HEK293 (cell line): ENCODE results near the gene CTNNA2.

ENCODE experiments used
- CTCF ChIA-PET: fragments of 350-600 bp; formaldehyde crosslinking; extraction: SDS; loops from one replicate; lab custom pipeline; 2021; ENCODE audit warnings: antibody characterized with exemption; lab: Yijun Ruan, JAX
- POLR2A ChIA-PET: fragments of 300-600 bp; formaldehyde crosslinking; extraction: SDS; loops from one replicate; lab custom pipeline; 2020; ENCODE audit warnings: antibody characterized with exemption, inconsistent platforms; lab: Yijun Ruan, JAX
- H3K27ac ChIP-seq: fragments of 200-500 bp; sonication (Bioruptor generic); 2 replicates; pipeline ENCODE4 v1.5.1; 2014; ENCODE audit warnings: low read depth, low read length, control low read depth, inconsistent platforms; ENCODE audit errors: extremely low read depth
- H3K36me3 ChIP-seq, 2 experiments: fragments of 200-500 bp in 1 of 2; sonication (Bioruptor generic) in 1 of 2; 1 replicate in 1 of 2; 2 replicates in 1 of 2; pipeline ENCODE4 v1.5.1; 2014 to 2017; ENCODE audit warnings: inconsistent platforms in 2 of 2, low read length in 2 of 2; ENCODE audit not compliant: control insufficient read depth in 2 of 2, insufficient read depth in 1 of 2
- H3K4me1 ChIP-seq: fragments of 200-500 bp; sonication (Bioruptor generic); 2 replicates; pipeline ENCODE4 v1.5.1; 2014; ENCODE audit warnings: mild to moderate bottlenecking, low read length, inconsistent platforms; ENCODE audit not compliant: control insufficient read depth, insufficient read depth
- H3K4me3 ChIP-seq: 2 replicates; pipeline ENCODE4 v1.5.1; 2011; ENCODE audit warnings: low read depth, mild to moderate bottlenecking, control low read depth, low read length, moderate library complexity
- H3K9me3 ChIP-seq: fragments of 200-500 bp; sonication (Bioruptor generic); 2 replicates; pipeline ENCODE4 v1.5.1; 2014; ENCODE audit warnings: low read depth, low read length, inconsistent platforms; ENCODE audit not compliant: control insufficient read depth, insufficient read depth
- FEZF1 ChIP-seq: fragments of 450-650 bp; formaldehyde crosslinking; IDR thresholded peaks from 2 replicates; pipeline ENCODE4 v1.5.1; 2016; ENCODE audit warnings: missing biosample characterization, missing genetic modification characterization
- GLI4 ChIP-seq: fragments of 450-650 bp; formaldehyde crosslinking; IDR thresholded peaks from 2 replicates; pipeline ENCODE4 v1.5.1; 2016; ENCODE audit warnings: missing biosample characterization, missing genetic modification characterization
- GLIS1 ChIP-seq: fragments of 450-650 bp; formaldehyde crosslinking; IDR thresholded peaks from 2 replicates; pipeline ENCODE4 v1.5.1; 2016; ENCODE audit warnings: missing biosample characterization, missing genetic modification characterization
- ZBTB8A ChIP-seq: fragments of 450-650 bp; formaldehyde crosslinking; IDR thresholded peaks from 2 replicates; pipeline ENCODE4 v1.5.1; 2016; ENCODE audit warnings: missing biosample characterization, missing genetic modification characterization
- ZIC2 ChIP-seq: fragments of 450-650 bp; formaldehyde crosslinking; IDR thresholded peaks from 2 replicates; pipeline ENCODE4 v1.5.1; 2016; ENCODE audit warnings: missing biosample characterization, missing genetic modification characterization
- ZNF114 ChIP-seq: fragments of 450-650 bp; formaldehyde crosslinking; IDR thresholded peaks from 2 replicates; pipeline ENCODE4 v1.5.0; 2017; ENCODE audit warnings: missing biosample characterization, missing genetic modification characterization
- ZNF16 ChIP-seq: fragments of 450-650 bp; formaldehyde crosslinking; IDR thresholded peaks from 2 replicates; pipeline ENCODE4 v1.5.1; 2016; ENCODE audit warnings: low read depth, missing biosample characterization, missing genetic modification characterization
- ZNF2 ChIP-seq: fragments of 450-650 bp; formaldehyde crosslinking; IDR thresholded peaks from 2 replicates; pipeline ENCODE4 v1.5.1; 2016; ENCODE audit warnings: missing biosample characterization, missing genetic modification characterization
- ZNF248 ChIP-seq: fragments of 450-650 bp; formaldehyde crosslinking; IDR thresholded peaks from 2 replicates; pipeline ENCODE4 v1.5.1; 2017; ENCODE audit warnings: missing biosample characterization, missing genetic modification characterization
- ZNF274 ChIP-seq, 2 experiments: fragments of 200-500 bp in 1 of 2; fragments of 450-650 bp in 1 of 2; sonication (Bioruptor generic) in 1 of 2; formaldehyde crosslinking in 1 of 2; IDR thresholded peaks; 2 replicates each; pipeline versions ENCODE4 v1.5.1 to v1.6.1; 2014 to 2016; ENCODE audit warnings: borderline replicate concordance in 1 of 2, inconsistent platforms in 1 of 2, low read length in 1 of 2, missing biosample characterization in 1 of 2, missing genetic modification characterization in 1 of 2
- ZNF555 ChIP-seq: fragments of 450-650 bp; formaldehyde crosslinking; conservative IDR thresholded peaks from 2 replicates; pipeline ENCODE4 v1.5.1; 2017; ENCODE audit warnings: missing biosample characterization, mild to moderate bottlenecking, missing genetic modification characterization, inconsistent platforms
- ZNF677 ChIP-seq: fragments of 450-650 bp; IDR thresholded peaks from 2 replicates; pipeline ENCODE4 v1.5.0; 2018; ENCODE audit warnings: missing biosample characterization, mild to moderate bottlenecking, missing genetic modification characterization, moderate library complexity
- ZNF768 ChIP-seq: fragments of 450-650 bp; formaldehyde crosslinking; IDR thresholded peaks from 2 replicates; pipeline ENCODE4 v1.5.1; 2018; ENCODE audit warnings: missing biosample characterization, mild to moderate bottlenecking, missing genetic modification characterization
- TF ChIP-seq, protein P1 (sequence below): fragments of 450-650 bp; formaldehyde crosslinking; IDR thresholded peaks from 2 replicates; pipeline ENCODE4; 2016; ENCODE audit warnings: missing biosample characterization, missing genetic modification characterization
- TF ChIP-seq, protein P2 (sequence below): fragments of 450-650 bp; formaldehyde crosslinking; IDR thresholded peaks from 2 replicates; pipeline ENCODE4 v1.5.1; 2016; ENCODE audit warnings: missing biosample characterization, missing genetic modification characterization
- TF ChIP-seq, protein P3 (sequence below): fragments of 450-650 bp; formaldehyde crosslinking; IDR thresholded peaks from 2 replicates; pipeline ENCODE4 v1.5.1; 2016; ENCODE audit warnings: missing biosample characterization, missing genetic modification characterization, borderline replicate concordance
- TF ChIP-seq, protein P4 (sequence below): fragments of 450-650 bp; formaldehyde crosslinking; IDR thresholded peaks from 2 replicates; pipeline ENCODE4 v1.5.1; 2016; ENCODE audit warnings: missing biosample characterization, missing genetic modification characterization
- TF ChIP-seq, protein P5 (sequence below): fragments of 450-650 bp; formaldehyde crosslinking; IDR thresholded peaks from 2 replicates; pipeline ENCODE4 v1.5.1; 2016; ENCODE audit warnings: missing biosample characterization, missing genetic modification characterization
- TF ChIP-seq, protein P6 (sequence below): fragments of 450-650 bp; formaldehyde crosslinking; IDR thresholded peaks from 2 replicates; pipeline ENCODE4 v1.5.1; 2016; ENCODE audit warnings: missing biosample characterization, missing genetic modification characterization
- TF ChIP-seq, protein P7 (sequence below): fragments of 450-650 bp; formaldehyde crosslinking; IDR thresholded peaks from 2 replicates; pipeline ENCODE4 v1.5.1; 2016; ENCODE audit warnings: missing biosample characterization, missing genetic modification characterization
- TF ChIP-seq, protein P8 (sequence below): fragments of 450-650 bp; formaldehyde crosslinking; IDR thresholded peaks from 2 replicates; pipeline ENCODE4 v1.5.1; 2016; ENCODE audit warnings: missing biosample characterization, missing genetic modification characterization, borderline replicate concordance

The CTNNA2 gene

DNA sequence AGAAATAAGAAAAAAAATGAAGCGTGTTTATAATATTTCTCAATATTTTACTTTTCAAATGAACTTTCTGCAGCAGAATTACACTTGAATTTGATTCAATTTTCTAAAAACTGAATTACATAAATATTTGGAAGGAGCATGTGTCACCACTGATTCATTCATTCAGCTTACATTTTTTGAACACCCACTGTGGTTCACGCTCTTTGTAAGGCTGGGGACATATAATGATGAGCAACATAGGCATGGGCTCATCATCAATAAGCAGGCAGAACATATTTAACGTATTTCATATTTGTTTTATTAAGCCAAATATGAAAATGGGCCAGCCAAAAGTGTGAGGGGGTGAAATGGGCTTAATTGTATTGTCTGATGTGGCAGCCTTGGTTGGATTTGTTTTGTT lies 209.1 kb downstream of the CTNNA2 start (continued):
- TF ChIP-seq ZNF768 (tag by site-specific recombination) (no peak), GLIS1 (tag by site-specific recombination) (no peak), ZNF16 (tag by site-specific recombination) (no peak), ZNF248 (tag by site-specific recombination) (no peak), ZNF677 (tag by site-specific recombination) (no peak), ZBTB8A (tag by site-specific recombination) (no peak), GLI4 (tag by site-specific recombination) (no peak)
- TF ChIP-seq, protein P1, sequence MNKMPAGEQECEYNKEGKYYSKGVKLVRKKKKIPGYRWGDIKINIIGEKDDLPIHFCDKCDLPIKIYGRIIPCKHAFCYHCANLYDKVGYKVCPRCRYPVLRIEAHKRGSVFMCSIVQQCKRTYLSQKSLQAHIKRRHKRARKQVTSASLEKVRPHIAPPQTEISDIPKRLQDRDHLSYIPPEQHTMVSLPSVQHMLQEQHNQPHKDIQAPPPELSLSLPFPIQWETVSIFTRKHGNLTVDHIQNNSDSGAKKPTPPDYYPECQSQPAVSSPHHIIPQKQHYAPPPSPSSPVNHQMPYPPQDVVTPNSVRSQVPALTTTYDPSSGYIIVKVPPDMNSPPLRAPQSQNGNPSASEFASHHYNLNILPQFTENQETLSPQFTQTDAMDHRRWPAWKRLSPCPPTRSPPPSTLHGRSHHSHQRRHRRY (tag by site-specific recombination): no peak
- TF ChIP-seq, protein P2, sequence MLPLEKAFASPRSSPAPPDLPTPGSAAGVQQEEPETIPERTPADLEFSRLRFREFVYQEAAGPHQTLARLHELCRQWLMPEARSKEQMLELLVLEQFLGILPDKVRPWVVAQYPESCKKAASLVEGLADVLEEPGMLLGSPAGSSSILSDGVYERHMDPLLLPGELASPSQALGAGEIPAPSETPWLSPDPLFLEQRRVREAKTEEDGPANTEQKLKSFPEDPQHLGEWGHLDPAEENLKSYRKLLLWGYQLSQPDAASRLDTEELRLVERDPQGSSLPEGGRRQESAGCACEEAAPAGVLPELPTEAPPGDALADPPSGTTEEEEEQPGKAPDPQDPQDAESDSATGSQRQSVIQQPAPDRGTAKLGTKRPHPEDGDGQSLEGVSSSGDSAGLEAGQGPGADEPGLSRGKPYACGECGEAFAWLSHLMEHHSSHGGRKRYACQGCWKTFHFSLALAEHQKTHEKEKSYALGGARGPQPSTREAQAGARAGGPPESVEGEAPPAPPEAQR (tag by site-specific recombination): no peak
- TF ChIP-seq, protein P3, sequence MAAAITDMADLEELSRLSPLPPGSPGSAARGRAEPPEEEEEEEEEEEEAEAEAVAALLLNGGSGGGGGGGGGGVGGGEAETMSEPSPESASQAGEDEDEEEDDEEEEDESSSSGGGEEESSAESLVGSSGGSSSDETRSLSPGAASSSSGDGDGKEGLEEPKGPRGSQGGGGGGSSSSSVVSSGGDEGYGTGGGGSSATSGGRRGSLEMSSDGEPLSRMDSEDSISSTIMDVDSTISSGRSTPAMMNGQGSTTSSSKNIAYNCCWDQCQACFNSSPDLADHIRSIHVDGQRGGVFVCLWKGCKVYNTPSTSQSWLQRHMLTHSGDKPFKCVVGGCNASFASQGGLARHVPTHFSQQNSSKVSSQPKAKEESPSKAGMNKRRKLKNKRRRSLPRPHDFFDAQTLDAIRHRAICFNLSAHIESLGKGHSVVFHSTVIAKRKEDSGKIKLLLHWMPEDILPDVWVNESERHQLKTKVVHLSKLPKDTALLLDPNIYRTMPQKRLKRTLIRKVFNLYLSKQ (tag by site-specific recombination): no peak
- TF ChIP-seq, protein P4, sequence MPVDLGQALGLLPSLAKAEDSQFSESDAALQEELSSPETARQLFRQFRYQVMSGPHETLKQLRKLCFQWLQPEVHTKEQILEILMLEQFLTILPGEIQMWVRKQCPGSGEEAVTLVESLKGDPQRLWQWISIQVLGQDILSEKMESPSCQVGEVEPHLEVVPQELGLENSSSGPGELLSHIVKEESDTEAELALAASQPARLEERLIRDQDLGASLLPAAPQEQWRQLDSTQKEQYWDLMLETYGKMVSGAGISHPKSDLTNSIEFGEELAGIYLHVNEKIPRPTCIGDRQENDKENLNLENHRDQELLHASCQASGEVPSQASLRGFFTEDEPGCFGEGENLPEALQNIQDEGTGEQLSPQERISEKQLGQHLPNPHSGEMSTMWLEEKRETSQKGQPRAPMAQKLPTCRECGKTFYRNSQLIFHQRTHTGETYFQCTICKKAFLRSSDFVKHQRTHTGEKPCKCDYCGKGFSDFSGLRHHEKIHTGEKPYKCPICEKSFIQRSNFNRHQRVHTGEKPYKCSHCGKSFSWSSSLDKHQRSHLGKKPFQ: no peak
- TF ChIP-seq, protein P5, sequence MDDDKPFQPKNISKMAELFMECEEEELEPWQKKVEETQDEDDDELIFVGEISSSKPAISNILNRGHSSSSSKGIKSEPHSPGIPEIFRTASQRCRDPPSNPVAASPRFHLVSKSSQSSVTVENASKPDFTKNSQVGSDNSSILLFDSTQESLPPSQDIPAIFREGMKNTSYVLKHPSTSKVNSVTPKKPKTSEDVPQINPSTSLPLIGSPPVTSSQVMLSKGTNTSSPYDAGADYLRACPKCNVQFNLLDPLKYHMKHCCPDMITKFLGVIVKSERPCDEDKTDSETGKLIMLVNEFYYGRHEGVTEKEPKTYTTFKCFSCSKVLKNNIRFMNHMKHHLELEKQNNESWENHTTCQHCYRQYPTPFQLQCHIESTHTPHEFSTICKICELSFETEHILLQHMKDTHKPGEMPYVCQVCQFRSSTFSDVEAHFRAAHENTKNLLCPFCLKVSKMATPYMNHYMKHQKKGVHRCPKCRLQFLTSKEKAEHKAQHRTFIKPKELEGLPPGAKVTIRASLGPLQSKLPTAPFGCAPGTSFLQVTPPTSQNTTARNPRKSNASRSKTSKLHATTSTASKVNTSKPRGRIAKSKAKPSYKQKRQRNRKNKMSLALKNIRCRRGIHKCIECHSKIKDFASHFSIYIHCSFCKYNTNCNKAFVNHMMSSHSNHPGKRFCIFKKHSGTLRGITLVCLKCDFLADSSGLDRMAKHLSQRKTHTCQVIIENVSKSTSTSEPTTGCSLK (tag by site-specific recombination): no peak
- TF ChIP-seq, protein P6, sequence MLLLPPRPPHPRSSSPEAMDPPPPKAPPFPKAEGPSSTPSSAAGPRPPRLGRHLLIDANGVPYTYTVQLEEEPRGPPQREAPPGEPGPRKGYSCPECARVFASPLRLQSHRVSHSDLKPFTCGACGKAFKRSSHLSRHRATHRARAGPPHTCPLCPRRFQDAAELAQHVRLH (tag by site-specific recombination): no peak
- TF ChIP-seq, protein P7, sequence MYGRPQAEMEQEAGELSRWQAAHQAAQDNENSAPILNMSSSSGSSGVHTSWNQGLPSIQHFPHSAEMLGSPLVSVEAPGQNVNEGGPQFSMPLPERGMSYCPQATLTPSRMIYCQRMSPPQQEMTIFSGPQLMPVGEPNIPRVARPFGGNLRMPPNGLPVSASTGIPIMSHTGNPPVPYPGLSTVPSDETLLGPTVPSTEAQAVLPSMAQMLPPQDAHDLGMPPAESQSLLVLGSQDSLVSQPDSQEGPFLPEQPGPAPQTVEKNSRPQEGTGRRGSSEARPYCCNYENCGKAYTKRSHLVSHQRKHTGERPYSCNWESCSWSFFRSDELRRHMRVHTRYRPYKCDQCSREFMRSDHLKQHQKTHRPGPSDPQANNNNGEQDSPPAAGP (tag by site-specific recombination): no peak

DNA sequence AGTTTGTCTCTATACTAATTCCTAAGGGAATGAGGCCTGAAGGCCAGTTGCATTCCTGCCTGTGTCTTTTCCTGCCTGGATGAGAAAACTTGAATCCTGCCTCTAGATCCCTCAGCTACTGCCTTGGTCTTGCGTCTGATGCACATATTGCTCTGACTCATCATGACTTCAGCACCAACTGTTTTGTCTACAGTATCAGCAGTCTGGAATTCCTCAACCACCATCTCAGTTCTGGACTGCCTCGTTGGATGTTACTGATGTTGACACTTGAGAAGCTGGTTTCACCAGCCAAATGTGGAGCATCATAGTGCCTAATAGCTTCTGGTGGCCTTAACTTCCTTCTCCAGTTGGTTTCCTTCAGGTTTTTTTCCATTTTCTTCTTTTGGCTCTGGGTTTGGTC lies 211.0 kb downstream of the CTNNA2 start:
- no peaks in the 10 kb centered on the region for H3K36me3 ChIP-seq
- no peak overlapping the region for H3K27ac ChIP-seq
- ChIA-PET POLR2A (no interaction called here), CTCF (no interaction called here)
- no peak overlapping the region for H3K4me3 ChIP-seq
- H3K4me1 ChIP-seq: no peaks in the 10 kb centered on the region
- H3K9me3 ChIP-seq: no peaks in the 10 kb centered on the region
- TF ChIP-seq ZNF114 (tag by site-specific recombination) (no peak), ZIC2 (tag by site-specific recombination) (no peak), FEZF1 (tag by site-specific recombination) (no peak), ZNF2 (no peak), ZNF555 (tag by site-specific recombination) (no peak), ZNF274 (IDR thresholded peaks at IDR 0.05; ENCODE audit: low read length) (no peak), ZNF274 (tag by site-specific recombination; IDR thresholded peaks at IDR 0.05; ENCODE audit: borderline replicate concordance) (no peak)
- TF ChIP-seq, protein P8, sequence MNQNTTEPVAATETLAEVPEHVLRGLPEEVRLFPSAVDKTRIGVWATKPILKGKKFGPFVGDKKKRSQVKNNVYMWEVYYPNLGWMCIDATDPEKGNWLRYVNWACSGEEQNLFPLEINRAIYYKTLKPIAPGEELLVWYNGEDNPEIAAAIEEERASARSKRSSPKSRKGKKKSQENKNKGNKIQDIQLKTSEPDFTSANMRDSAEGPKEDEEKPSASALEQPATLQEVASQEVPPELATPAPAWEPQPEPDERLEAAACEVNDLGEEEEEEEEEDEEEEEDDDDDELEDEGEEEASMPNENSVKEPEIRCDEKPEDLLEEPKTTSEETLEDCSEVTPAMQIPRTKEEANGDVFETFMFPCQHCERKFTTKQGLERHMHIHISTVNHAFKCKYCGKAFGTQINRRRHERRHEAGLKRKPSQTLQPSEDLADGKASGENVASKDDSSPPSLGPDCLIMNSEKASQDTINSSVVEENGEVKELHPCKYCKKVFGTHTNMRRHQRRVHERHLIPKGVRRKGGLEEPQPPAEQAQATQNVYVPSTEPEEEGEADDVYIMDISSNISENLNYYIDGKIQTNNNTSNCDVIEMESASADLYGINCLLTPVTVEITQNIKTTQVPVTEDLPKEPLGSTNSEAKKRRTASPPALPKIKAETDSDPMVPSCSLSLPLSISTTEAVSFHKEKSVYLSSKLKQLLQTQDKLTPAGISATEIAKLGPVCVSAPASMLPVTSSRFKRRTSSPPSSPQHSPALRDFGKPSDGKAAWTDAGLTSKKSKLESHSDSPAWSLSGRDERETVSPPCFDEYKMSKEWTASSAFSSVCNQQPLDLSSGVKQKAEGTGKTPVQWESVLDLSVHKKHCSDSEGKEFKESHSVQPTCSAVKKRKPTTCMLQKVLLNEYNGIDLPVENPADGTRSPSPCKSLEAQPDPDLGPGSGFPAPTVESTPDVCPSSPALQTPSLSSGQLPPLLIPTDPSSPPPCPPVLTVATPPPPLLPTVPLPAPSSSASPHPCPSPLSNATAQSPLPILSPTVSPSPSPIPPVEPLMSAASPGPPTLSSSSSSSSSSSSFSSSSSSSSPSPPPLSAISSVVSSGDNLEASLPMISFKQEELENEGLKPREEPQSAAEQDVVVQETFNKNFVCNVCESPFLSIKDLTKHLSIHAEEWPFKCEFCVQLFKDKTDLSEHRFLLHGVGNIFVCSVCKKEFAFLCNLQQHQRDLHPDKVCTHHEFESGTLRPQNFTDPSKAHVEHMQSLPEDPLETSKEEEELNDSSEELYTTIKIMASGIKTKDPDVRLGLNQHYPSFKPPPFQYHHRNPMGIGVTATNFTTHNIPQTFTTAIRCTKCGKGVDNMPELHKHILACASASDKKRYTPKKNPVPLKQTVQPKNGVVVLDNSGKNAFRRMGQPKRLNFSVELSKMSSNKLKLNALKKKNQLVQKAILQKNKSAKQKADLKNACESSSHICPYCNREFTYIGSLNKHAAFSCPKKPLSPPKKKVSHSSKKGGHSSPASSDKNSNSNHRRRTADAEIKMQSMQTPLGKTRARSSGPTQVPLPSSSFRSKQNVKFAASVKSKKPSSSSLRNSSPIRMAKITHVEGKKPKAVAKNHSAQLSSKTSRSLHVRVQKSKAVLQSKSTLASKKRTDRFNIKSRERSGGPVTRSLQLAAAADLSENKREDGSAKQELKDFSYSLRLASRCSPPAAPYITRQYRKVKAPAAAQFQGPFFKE (tag by site-specific recombination): no peak
